K562 (cell line): Measurements from ENCODE around the gene JSRP1. TPM values are rescaled to one million over a fixed set of nuclear protein-coding genes. Genes with fewer than 3 reads are reported as not detected.
A peak's percentile ranks its signal among the peaks of the same experiment; 100 is the strongest.

Experiments
- CEBPG ChIP-seq, 3 experiments: fragments of 200-800 bp in 1 of 3; sonication (Bioruptor generic) in 1 of 3; sonication (generic) in 1 of 3; formaldehyde crosslinking in 1 of 3; IDR thresholded peaks in 2 of 3; conservative IDR thresholded peaks in 1 of 3; 2 replicates each; pipeline versions ENCODE4 v1.6.1 to v1.8.0; 2016 to 2022; ENCODE audit warnings: missing compliant biosample characterization in 2 of 3, missing genetic modification characterization in 2 of 3, mild to moderate bottlenecking in 1 of 3, missing genetic modification reagents in 1 of 3
- ETS1 ChIP-seq: conservative IDR thresholded peaks from 2 replicates; pipeline ENCODE4 v1.6.1; 2011; ENCODE audit warnings: low read depth, mild to moderate bottlenecking, low read length; ENCODE audit not compliant: control insufficient read depth
- HDAC1 ChIP-seq, 2 experiments: fragments of 450-650 bp; IDR thresholded peaks; 2 replicates each; pipeline ENCODE4 v1.6.1; 2016 to 2017; ENCODE audit warnings: inconsistent platforms in 1 of 2, mild to moderate bottlenecking in 1 of 2, moderate library complexity in 1 of 2
- ILK ChIP-seq: fragments of 450-650 bp; IDR thresholded peaks from 2 replicates; pipeline ENCODE4 v1.6.1; 2016; ENCODE audit warnings: missing genetic modification characterization, low read depth, mild to moderate bottlenecking, missing compliant biosample characterization, moderate library complexity, borderline replicate concordance
- MXD1 ChIP-seq: fragments of 250-450 bp; sonication (Bioruptor Pico); IDR thresholded peaks from 2 replicates; pipeline ENCODE4 v1.8.0; 2021; ENCODE audit warnings: borderline replicate concordance, mild to moderate bottlenecking, moderate library complexity; ENCODE audit not compliant: poor library complexity, severe bottlenecking
- NCOA4 ChIP-seq: fragments of 450-650 bp; IDR thresholded peaks from 2 replicates; pipeline ENCODE4 v1.6.1; 2018; ENCODE audit warnings: mild to moderate bottlenecking; ENCODE audit not compliant: partially characterized antibody
- RBM34 ChIP-seq: fragments of 200-400 bp; formaldehyde crosslinking; IDR thresholded peaks from 2 replicates; pipeline ENCODE4 v1.6.1; 2018; ENCODE audit warnings: low read length, borderline replicate concordance; ENCODE audit not compliant: insufficient read depth
- SRSF7 ChIP-seq: fragments of 200-400 bp; formaldehyde crosslinking; optimal IDR thresholded peaks from 2 replicates; pipeline ENCODE3; 2017; ENCODE audit warnings: mild to moderate bottlenecking, low read depth, low read length
- TCF15 ChIP-seq: fragments of 250-450 bp; sonication (Bioruptor Pico); IDR thresholded peaks from 2 replicates; pipeline ENCODE4 v1.8.0; 2022; ENCODE audit warnings: moderate library complexity, mild to moderate bottlenecking, inconsistent platforms
- ZNF384 ChIP-seq: IDR thresholded peaks from 2 replicates; pipeline ENCODE4 v1.6.1; 2012; ENCODE audit warnings: low read depth, low read length, improper control_type of control experiment
- ZNF586 ChIP-seq: fragments of 450-650 bp; formaldehyde crosslinking; conservative IDR thresholded peaks from 2 replicates; pipeline ENCODE4 v1.4.0; 2020; ENCODE audit warnings: mild to moderate bottlenecking, moderate library complexity
- ZNF644 ChIP-seq: fragments of 200-800 bp; sonication (Bioruptor generic); IDR thresholded peaks from 2 replicates; pipeline ENCODE4 v1.6.1; 2016; ENCODE audit warnings: low read depth, missing genetic modification characterization, missing compliant biosample characterization
- polyA plus RNA-seq, 8 experiments: library from polyadenylated mRNA; depleted of rRNA in 4 of 8; stranded (reverse) in 5 of 8; unstranded in 3 of 8; fragments of >200 nt; fragmentation: Nextera tagmentation in 2 of 8; fragmentation: Illumina TruSeq in 1 of 8; extraction: Ambion mirVana in 2 of 8; extraction: Trizol in 1 of 8; gene quantifications; 2 replicates each; pipeline versions ENCODE4 v1.2.1 to v1.2.3, GENCODE V29; 2011 to 2014; ENCODE audit warnings: inconsistent platforms in 1 of 8, missing spikeins in 1 of 8
- total RNA-seq, 7 experiments: library from RNA; depleted of rRNA in 6 of 7; stranded (reverse); fragments of >200 nt in 6 of 7; fragmentation: Illumina TruSeq in 2 of 7; extraction: Trizol in 2 of 7; gene quantifications; 2 replicates each; pipeline versions ENCODE4 v1.2.1 to v1.2.3, GENCODE V29; 2011 to 2021; ENCODE audit warnings: low replicate concordance in 1 of 7
- TF ChIP-seq, protein P1 (sequence below): IDR thresholded peaks from 2 replicates; pipeline ENCODE4 v1.6.1; 2011; ENCODE audit warnings: borderline replicate concordance, low read depth, mild to moderate bottlenecking, moderate library complexity, low read length; ENCODE audit not compliant: insufficient read depth, poor library complexity, severe bottlenecking

Gene JSRP1
- total and polyA plus RNA-seq, 9 of the 15 experiments (the other 6 are each of a cell fraction or from before 2014, with no cell fraction given): 0.08 to 1.2 (median 0.51) TPM; not detected in 4

- TF ChIP-seq TCF15 (CRISPR knock-in tag): no peak
- TF ChIP-seq RBM34: 0 out of 2 replicates have a peak, but pooled peaks have one; percentile 56
- TF ChIP-seq SRSF7: no peak
- peak; percentile 75; the same call in 1 of the 2 replicates for TF ChIP-seq ETS1
- no peak for TF ChIP-seq ZNF384
- no peak for TF ChIP-seq NCOA4
- TF ChIP-seq, protein P1, sequence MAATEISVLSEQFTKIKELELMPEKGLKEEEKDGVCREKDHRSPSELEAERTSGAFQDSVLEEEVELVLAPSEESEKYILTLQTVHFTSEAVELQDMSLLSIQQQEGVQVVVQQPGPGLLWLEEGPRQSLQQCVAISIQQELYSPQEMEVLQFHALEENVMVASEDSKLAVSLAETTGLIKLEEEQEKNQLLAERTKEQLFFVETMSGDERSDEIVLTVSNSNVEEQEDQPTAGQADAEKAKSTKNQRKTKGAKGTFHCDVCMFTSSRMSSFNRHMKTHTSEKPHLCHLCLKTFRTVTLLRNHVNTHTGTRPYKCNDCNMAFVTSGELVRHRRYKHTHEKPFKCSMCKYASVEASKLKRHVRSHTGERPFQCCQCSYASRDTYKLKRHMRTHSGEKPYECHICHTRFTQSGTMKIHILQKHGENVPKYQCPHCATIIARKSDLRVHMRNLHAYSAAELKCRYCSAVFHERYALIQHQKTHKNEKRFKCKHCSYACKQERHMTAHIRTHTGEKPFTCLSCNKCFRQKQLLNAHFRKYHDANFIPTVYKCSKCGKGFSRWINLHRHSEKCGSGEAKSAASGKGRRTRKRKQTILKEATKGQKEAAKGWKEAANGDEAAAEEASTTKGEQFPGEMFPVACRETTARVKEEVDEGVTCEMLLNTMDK: no peak
- TF ChIP-seq ZNF586 (CRISPR knock-in tag): no peak
- TF ChIP-seq HDAC1 (IDR thresholded peaks at IDR 0.05): peak; percentile 28 to 84; a peak in 3 of 4 replicates
- no peak for TF ChIP-seq CEBPG (CRISPR knock-in tag; IDR thresholded peaks at IDR 0.05)
- no peak for TF ChIP-seq CEBPG (tag; conservative IDR thresholded peaks at IDR 0.05 in 1 of 2, IDR thresholded peaks at IDR 0.05 in 1 of 2)
- 0 out of 2 replicates have a peak, but pooled peaks have one; percentile 11 for TF ChIP-seq ZNF644 (tag)
- no peak for TF ChIP-seq ILK (tag)
- TF ChIP-seq MXD1 (CRISPR knock-in tag): peak; percentile 80
- TF ChIP-seq, all 486 proteins: peak for 26
Measured at GRCh38 chr19:2236064-2236313, 20.2 kb downstream of the JSRP1 start (continued).
